GM21717 (cell line): ENCODE results near the gene PBLD.
"Not testable (repeated sequence)": the region's sequence is repeated elsewhere in the genome, so short reads cannot be mapped to it uniquely, and the experiment has no call there.

Source experiments
- ATAC-seq: cut with Tn5 transposase; IDR thresholded peaks from one replicate; pipeline ENCODE4 v1.9.1; 2021; ENCODE audit warnings: mild to moderate bottlenecking, moderate library complexity; ENCODE audit not compliant: unreplicated experiment

PBLD gene

DNA sequence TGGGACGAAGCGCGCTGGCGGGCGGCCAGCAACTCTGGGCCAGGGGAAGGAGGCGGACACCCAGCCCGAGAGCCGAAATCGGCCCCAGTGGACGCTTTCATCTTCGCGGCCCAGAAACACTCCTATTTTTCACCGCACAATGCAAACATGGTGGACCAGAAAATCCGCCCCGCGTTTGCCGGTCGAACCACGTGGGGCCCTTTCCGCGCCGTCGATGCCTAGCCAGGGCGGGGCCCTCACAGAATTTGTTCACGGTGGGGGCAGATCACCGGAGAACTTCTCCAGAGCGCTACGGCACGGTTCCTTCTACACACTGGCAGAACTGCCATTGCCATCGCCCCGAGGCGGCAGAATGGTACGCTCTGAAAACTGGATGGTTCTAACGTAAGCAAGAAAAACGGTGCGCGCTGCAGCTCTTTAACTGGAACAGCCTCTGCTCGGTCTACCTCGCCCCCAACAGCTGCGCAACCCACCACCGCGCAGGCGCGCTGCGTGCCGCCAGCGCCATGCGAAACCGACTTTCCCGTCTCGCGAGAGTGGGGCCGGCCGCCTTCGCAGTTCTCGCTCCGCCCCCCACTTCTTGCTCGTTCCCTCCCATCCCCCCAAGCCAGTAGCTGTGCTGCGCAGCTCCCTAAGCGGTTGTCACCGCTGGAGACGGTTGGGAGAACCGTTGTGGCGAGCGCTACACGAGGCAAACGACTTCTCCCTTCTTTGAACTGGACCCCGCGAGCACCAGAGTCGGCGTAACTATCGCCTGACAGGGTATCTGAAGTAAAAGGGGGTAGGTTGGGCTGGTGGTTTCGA is 1.1 kb downstream of the PBLD start, which contains the start of gene HNRNPH3:
Gene HNRNPH3, plus strand, starts transcription at position 610 of the 804 bp plus-strand sequence. CDS start 5,158 bp downstream, outside the sequence.
- ATAC-seq, result peak; percentile 79

DNA sequence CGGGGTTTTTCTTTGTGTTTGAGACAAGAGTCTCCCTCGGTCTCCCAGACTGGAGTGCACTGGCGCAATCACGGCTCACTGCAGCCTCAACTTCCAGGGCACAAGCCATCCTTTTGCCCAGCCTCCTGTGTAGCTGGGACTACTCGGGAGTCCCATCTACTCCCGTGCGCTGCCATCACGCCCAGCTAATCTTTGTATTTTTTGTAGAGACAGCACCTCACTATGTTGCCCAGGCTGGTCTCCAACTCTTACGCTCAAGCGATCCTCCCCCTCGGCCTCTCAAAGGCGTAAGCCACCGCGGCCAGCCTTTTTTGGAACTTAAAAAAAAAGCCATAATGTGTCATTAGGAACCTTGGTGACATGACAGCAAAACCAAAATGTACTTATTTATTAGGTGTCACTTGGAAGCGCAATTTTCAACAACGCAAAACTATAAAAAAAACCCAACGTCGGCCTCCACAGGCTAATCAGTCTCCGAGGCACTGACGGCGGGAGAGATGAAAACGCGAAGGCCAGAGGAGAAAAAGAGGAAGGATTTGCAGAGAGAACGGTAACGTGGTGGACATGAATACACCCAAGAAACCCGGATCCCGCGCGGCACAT is 1.8 kb downstream of the PBLD start:
- no peak for ATAC-seq

DNA sequence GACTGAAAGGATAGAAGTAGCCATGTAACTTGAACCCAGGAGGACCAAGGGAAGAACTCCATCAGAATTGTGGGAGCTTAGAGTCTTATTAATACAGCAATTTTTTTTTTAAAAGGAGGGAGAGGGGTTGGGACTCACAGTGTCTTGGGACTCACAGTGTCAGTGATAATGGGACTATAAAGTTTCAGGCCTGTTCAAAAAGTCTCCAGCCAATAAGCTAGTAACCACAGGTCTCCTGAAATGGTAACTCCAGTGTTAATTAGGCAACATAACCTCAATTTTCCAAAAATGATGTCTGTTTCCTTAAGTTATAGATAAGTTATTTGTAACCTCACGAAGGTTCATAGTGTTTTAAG is 3.2 kb downstream of the PBLD start:
- ATAC-seq, result no peak

DNA sequence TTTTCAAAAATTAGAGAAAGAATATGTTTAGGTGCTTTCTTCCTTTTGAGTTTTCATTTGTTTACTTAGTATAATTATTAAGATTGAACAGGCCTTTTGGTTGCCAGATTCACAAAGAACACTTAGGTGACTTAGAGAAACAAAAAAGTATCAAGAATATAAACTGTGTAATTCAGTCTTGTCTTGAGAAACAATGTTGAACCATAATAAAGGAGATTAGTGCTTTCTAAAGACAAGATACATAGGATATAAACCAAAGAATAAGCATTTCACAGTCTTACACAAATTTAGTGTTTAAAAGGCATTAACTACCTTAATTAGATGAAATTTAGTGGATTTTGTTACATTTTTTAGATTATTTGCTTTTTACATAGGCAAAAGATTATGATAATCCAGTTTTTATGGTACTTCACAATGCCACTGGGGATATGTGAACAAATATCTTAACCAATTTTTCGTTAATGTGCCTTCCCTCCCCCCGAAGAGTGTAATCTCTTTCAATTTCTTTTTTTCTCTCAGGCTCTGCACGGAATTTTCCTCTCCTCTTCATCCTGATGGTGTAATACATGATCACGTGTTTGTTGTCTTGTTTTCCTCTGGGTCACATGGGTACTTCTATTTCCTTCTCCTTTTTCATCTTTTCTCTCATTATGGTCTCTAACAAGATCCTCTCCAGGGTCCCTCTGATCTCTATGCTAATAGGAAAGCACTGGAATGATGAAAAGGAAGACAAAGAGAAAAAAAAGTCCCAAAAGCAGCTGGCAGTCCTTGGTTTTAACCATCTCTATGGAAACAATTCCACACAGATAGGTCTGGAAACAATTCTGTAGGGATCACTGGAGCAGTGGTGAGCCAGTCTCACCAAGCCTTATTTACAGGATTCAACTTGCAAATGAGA is 4.6 kb downstream of the PBLD start:
- ATAC-seq, result no peak

DNA sequence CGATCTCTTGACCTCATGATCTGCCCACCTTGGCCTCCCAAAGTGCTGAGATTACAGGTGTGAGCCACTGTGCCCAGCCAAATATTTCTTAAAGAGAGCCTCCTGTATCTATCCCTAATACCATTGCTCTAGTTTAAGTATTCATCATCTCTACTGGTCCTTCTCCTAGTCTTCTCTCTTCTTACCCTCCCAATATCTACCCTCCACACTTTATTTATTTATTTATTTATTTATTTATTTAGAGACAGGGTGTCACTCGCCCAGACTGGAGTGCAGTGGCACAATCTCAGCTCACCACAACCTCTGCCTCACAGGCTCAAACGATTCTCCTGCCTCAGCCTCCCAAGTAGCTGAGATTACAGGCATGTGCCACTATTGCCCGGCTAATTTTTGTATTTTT is 8.3 kb downstream of the PBLD start:
- not testable (repeated sequence) for ATAC-seq

DNA sequence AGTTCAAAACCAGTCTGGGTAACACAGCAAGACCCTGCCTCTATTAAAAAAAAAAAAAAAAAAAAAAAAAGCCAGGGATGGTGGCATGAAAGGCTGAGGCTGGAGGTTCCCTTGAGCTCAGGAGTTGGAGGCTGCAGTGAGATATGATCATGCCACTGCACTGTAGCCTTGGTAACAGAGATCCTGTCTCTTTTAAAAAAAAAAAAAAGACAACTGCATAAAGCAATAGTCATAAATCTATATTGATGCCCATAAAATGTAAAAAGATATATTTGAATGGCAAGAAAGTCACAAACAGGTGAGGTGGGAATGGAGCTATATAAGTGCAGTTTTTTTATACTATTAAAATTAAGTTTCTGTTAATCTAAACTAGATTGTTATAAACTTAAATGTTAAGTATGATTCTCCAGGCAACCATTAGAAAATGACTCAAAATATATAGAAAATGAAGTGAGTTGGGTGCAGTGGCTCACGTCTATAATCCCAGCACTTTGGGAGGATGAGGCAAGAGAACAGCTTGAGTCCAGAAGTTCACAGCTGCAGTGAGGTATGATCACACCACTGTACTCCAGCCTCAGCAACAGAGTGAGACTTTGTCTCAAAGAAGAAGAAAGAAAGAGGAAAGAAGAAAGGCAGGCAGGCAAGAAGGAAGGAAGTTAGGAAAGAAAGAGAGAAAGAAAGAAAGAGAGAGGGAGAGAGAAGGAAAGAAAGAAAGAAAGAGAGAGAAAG is 14.2 kb downstream of the PBLD start:
- ATAC-seq, result no peak

DNA sequence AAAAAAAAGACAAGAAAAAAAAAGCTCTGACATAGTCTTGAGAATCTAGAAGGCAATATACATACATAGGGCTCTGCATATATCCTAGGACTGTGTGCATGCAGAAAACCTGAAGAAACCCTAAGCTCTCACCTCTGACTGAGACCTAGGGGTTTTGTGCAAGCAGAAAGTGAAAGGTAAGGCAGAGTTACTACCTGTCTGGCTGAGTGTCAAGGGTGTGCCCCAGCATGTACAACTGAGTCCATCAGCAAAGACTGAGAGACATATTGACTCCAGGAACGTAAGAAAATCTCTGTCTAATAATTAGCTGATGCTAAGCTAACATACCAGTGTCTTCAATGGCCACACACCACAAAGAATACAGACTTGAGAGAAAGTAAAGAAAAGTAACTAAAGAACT is 17.1 kb downstream of the PBLD start:
- no peak for ATAC-seq

DNA sequence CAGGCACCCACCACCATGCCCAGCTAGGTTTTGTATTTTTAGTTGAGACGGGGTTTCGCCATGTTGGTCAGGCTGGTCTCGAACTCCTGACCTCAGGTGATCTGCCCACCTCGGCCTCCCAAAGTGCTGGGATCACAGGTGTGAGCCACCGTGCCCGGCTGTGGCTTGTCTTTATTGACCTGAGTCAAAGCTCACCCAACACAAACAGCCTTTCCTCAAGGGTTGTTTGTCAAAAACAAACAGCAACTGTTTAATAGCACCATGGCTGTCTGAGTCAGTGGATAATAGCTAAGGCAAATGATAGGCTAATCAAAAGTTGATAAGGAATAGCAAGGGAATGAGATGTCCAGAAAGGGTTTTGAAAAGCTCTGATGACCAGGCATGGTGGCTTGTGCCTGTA is 17.8 kb downstream of the PBLD start:
- not testable (repeated sequence) for ATAC-seq

DNA sequence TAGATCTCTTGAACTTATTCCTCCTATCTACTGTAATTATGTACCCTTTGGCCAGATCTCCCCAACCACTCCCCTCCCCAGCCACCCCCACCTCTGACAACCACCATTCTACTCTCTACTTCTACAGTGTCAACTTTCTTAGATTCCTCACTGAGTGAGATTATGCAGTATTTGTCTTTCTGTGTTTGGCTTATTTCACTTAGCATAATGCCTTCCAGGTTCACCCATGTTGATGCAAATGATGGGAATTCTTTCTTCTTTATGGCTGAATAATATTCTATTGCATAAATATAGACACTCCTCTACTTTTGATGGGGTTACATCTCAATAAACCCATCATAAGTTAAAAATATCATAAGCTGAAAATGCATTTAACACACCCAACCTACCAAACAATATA is 22.2 kb downstream of the PBLD start:
- ATAC-seq, result no peak

DNA sequence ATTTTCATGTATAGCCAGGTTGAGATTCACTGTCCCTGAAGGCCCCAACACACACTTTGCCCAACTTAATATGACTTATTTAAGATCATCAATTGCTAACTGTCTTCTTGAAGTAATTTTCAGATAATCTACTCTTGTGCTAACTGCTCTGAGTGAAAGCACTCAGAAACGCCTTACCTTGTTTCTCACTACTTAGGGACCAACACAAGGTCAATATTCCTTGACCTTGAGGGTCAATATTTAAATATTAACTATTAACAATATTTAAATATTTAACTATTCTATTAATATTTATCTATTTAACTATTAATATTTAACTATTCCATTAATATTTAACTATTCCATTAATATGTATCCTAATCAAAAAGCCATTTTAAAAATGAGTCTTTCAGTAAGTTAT is 26.9 kb downstream of the PBLD start:
- ATAC-seq, result no peak

DNA sequence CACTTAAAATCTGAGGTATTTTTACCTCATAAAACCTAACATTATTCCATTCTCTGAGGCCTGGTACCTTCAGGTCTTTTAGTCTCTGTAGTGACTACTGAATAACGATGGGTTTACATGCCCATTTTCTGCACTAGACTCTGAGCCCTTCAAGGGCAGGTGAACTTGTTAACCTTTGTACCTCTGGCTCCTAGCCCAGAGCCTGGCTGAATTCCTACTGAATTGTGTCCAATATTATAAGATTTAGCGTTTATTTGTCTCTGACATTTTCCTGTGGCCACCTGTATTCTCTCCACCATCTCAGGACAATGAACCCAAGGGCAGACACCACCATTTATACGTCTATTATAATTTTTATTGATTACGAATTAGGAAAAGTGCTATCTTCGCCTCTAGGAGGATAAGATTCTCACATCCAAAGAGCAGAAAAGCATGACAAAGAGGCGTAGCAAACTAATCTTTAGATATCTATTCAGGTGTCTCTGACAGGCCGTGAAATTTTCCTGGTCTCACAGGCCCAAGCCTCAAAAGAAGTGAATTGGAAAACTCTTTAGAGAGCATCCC is 28.8 kb downstream of the PBLD start:
- no peak for ATAC-seq

DNA sequence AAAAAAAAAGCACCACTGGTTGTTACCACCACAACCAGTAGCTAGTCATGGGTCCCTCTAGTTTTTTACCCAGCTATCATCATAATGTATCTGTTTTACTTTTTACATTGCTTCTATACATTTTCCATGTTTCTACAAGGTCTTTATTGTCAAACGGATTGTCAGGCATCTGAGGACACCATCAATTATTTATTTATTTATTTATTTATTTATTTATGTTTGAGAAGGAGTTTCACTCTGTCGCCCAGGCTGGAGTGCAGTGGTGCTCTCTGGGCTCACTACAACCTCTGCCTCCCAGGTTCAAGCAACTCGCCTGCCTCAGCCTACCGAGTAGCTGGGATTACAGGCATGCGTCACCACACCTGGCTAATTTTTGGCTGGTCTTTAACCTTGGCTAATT is 29.9 kb downstream of the PBLD start:
- ATAC-seq, result no peak

DNA sequence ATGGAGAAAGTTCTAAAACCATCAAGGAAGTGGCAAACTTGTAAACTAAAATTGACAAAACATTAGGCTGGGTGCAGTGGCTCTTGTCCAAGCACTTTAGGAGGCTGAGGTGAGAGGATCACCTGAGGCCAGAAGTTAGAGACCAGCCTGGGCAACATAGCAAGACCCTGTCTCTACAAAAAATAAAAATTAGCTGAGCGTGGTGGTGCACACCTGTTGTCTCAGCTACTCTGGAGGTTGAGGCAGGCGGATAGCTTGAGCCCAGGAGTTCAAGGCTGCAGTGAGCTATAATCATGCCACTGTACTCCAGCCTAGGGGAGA is 30.3 kb downstream of the PBLD start:
- no peak for ATAC-seq

DNA sequence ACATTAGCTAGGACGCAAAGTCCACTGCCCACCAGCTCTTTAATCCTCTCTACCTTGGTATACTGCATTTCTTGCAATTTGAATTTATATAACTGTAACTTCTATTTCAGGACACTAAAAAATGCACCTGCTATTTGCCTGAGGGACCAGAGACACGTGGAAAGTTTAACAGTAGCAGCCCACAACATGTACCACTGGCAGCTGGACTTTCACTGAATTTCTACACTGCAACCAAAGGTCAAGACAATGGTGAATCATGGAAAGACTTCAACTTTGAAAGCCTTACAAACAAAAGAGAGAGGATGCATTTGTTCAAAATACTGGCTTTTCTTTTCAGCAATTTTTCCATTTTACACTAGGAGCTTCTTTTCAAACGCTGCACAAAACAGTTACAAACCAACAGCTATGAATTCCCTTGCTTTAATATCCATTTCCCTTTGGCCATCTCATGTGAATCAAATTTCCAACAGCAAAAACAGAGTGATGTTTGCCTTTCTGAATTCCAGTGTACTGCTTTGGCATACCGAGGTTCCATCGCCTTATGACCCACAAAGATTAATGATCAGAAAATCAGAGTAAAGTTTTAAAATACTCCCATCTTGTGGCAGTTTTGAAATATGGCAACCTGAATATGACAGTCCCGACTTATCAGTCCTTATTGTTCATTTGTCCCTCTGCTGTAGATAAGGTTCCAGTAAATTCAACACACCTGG is 30.8 kb downstream of the PBLD start:
- no peak for ATAC-seq

DNA sequence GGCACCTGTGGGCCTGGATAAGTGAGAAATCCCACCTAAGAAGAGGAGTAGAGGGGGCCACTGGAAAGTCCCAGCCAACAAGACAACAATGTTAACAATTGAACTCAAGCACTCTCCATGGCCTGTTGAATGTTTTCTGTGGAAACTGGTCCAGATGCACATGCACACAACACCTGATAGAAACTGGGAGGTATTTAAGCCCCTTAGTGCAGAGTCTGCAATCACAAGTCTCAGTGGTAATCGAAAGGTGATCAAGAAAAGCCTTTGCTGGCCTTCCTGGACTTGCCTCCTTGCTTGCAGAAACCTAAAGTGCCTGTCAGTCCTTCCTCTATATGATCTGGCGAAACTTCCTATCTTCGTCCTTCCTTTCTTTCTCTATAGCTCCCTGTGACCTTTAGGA is 31.4 kb downstream of the PBLD start:
- no peak for ATAC-seq

DNA sequence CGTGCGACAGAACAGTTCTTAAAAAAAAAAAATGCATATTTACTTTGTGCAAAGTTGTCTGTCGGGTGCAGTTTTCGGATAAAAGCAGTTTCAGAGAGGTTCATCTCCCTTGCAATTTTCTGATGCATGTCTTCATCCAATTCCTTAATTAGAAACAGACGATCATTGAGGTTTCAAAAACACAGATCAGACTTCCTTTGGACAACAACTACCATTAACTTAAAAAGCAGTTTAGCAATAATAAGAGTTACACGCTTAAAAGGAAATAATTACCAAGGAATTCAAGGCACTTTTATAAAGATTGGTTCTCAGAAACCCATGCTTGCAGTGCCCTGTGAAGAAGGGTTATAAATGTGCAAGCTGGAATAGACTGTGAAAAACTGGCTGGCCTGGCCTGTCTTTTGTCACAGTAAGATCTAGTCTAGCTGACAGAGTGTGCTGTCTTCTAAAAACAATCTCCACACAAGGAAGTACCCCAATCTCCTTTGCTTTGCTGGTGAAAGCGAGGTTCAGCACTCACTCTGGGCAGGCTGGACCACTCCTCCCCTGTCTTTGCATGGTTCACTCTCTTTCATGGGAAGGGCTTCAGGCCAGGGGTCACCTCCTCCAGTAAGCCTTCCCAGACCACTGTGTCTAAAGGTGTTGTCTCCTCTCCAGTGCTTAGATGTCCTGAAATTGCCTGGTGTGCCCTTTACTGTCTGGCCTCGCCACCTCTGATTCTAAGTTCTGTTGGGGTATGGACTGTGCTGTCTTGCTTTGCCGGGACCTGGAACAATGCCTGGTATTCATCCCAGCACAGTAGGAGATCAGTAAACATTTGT is 35.7 kb downstream of the PBLD start:
- no peak for ATAC-seq

DNA sequence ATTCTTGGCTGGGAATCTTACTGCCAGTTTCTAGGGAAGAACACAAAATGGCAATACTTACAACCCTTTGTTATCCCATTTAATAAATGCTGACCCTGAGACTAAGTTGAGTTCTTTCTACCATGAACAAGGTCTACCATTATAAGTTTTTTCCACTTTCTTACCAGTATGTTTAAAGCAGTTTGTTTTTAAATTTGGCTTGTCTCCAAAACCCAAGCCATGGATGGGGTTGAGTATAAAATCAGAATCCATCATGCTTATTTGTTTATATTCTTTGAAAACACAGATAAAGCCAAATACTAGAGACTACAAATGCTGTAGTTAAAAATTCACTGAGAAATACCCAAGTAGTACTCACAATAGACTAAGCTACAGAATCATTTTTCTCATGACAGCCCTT is 42.0 kb downstream of the PBLD start:
- no peak for ATAC-seq

DNA sequence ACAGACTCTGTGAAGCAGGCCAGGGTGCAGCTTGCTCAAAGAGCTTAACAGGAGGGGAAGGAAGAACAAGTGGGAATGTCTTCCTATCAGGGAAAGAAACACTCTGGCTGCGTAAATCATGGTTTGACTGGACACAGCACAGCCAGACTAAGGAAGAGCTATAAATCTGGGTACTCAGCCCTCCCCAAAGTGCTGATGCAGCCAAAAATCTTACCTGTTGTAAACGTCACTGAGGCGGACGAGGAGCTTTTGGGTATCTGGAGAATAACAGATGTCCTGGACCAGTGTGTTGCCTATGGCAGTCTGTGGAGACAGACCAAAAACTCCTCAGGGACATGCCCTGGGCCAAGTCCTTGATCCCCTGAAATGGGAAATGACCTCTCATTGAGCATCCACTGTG is 44.0 kb downstream of the PBLD start:
- ATAC-seq, result no peak
